Panc1 (cell line): ENCODE measurements around the gene PPP1R9B. TPM values are rescaled to one million over a fixed set of nuclear protein-coding genes. Genes with fewer than 3 reads are reported as not detected.

Source experiments
- ATAC-seq: fragments of 200-7000 bp; cut with Tn5 transposase; 2 replicates; pipeline ENCODE4 v1.9.1; 2020; ENCODE audit warnings: mild to moderate bottlenecking, moderate library complexity
- BruUV-seq: library from RNA; stranded (reverse); fragments of 400-500 nt; replicated peaks from 2 replicates; lab custom pipeline; 2021; lab: Mats Ljungman, UMichigan
- CTCF ChIA-PET: fragments of 300-600 bp; sonication (Branson Sonifier 250); formaldehyde crosslinking; loops from one replicate; lab custom pipeline; 2022; ENCODE audit warnings: antibody characterized with exemption; lab: Charles Lee
- POLR2A ChIA-PET: fragments of 300-600 bp; sonication (Branson Sonifier 250); formaldehyde crosslinking; loops from one replicate; lab custom pipeline; 2022; ENCODE audit warnings: antibody characterized with exemption; lab: Charles Lee
- DNase-seq: peaks from one replicate; pipeline ENCODE4 v3.0.0-alpha.2; 2010; ENCODE audit warnings: low read depth, low spot score
- H3K27ac ChIP-seq: 2 replicates; pipeline ENCODE4 v1.5.1; 2011; ENCODE audit warnings: mild to moderate bottlenecking, low read length, inconsistent platforms
- H3K27me3 ChIP-seq: fragments of 200-500 bp; sonication (Bioruptor generic); 2 replicates; pipeline ENCODE4 v1.6.0; 2014; ENCODE audit warnings: low read length, inconsistent platforms; ENCODE audit not compliant: control insufficient read depth, insufficient read depth
- H3K36me3 ChIP-seq: fragments of 200-500 bp; sonication (Bioruptor generic); 2 replicates; pipeline ENCODE4 v1.5.1; 2014; ENCODE audit warnings: inconsistent platforms, mild to moderate bottlenecking, low read length, moderate library complexity; ENCODE audit not compliant: control insufficient read depth, insufficient read depth
- H3K4me1 ChIP-seq: 2 replicates; pipeline ENCODE4 v1.5.1; 2011; ENCODE audit warnings: inconsistent platforms, mild to moderate bottlenecking, low read length, moderate library complexity; ENCODE audit not compliant: control insufficient read depth, insufficient read depth
- H3K4me3 ChIP-seq, 2 experiments: 2 replicates each; pipeline ENCODE4 v1.5.1; 2011 to 2012; ENCODE audit warnings: low read depth in 2 of 2, low read length in 2 of 2, mild to moderate bottlenecking in 2 of 2, inconsistent platforms in 1 of 2, moderate library complexity in 1 of 2
- H3K9me3 ChIP-seq: fragments of 200-500 bp; sonication (Bioruptor generic); 2 replicates; pipeline ENCODE4 v1.5.1; 2014; ENCODE audit warnings: low read depth, mild to moderate bottlenecking, inconsistent platforms, low read length, moderate library complexity; ENCODE audit not compliant: control insufficient read depth, insufficient read depth
- POLR2AphosphoS5 ChIP-seq: IDR thresholded peaks from 2 replicates; pipeline ENCODE4 v1.6.1; 2012; ENCODE audit warnings: mild to moderate bottlenecking, low read depth, low read length, moderate library complexity
- SIN3A ChIP-seq: IDR thresholded peaks from 2 replicates; pipeline ENCODE4 v1.6.1; 2012; ENCODE audit warnings: low read depth, mild to moderate bottlenecking, low read length, moderate library complexity, borderline replicate concordance; ENCODE audit not compliant: insufficient read depth
- TCF7L2 ChIP-seq: IDR thresholded peaks from 2 replicates; pipeline ENCODE4 v1.6.1; 2011; ENCODE audit warnings: mild to moderate bottlenecking, low read depth, low read length, inconsistent platforms
- in situ Hi-C: cut with HindIII; loops from 2 replicates; pipeline ENCODE4 v1.10.0; 2016; ENCODE audit warnings: low sequenced_read_pairs, low pct_unique_long_range_greater_than_20kb
- intact Hi-C: fragments of 100-400 bp; cut with micrococcal nuclease; formaldehyde crosslinking; loops from one replicate; pipeline ENCODE4 v1.10.0; 2022; ENCODE audit not compliant: unreplicated experiment
- total RNA-seq: library from RNA; stranded (reverse); gene quantifications from one replicate; pipeline ENCODE4 v1.2.1, GENCODE V29; 2021; ENCODE audit not compliant: unreplicated experiment
- TF ChIP-seq, protein P1 (sequence below), 2 experiments: IDR thresholded peaks; 2 replicates each; pipeline ENCODE4 v1.6.1; 2011 to 2012; ENCODE audit warnings: low read depth in 2 of 2, control low read depth in 1 of 2, low read length in 1 of 2, mild to moderate bottlenecking in 1 of 2, moderate library complexity in 1 of 2; ENCODE audit not compliant: insufficient read depth in 1 of 2
- TF ChIP-seq, protein P2 (sequence below): fragments of 450-650 bp; IDR thresholded peaks from 2 replicates; pipeline ENCODE4 v1.5.1; 2017; ENCODE audit warnings: mild to moderate bottlenecking

Gene PPP1R9B
- total RNA-seq, 1 experiment from 2014 or later, result 114 TPM

DNA sequence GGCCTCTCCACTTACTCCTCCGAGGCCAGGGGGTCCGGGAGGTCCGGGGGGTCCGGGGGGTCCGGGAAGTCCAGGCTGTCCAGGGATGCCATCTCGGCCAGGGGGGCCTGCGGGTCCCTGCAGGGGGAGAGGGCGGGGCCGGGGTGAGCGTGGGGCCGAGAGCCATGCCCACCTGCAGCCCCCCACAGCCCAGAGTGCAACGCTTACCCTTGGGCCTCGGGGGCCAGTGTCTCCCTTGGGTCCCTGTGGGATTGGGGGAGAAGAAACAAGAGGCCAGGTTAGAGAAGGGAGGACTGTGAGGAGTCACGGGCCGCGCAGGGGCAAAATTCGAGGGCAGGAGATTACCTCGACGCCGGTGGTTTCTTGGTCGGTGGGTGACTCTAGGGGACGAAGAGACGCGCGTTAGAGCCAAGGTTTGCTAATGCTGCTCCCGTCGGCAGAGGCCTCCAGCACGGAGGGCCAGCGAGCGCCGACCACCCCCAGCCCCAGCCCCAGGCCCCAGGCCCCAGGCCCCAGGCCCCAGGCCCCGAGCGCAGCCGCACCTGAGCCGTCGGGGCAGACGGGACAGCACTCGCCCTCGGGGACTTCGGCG lies 48.8 kb upstream of the PPP1R9B start:
- no peak for TF ChIP-seq POLR2AphosphoS5
- no peak for TF ChIP-seq SIN3A
- TF ChIP-seq TCF7L2, result no peak
- TF ChIP-seq, protein P1, sequence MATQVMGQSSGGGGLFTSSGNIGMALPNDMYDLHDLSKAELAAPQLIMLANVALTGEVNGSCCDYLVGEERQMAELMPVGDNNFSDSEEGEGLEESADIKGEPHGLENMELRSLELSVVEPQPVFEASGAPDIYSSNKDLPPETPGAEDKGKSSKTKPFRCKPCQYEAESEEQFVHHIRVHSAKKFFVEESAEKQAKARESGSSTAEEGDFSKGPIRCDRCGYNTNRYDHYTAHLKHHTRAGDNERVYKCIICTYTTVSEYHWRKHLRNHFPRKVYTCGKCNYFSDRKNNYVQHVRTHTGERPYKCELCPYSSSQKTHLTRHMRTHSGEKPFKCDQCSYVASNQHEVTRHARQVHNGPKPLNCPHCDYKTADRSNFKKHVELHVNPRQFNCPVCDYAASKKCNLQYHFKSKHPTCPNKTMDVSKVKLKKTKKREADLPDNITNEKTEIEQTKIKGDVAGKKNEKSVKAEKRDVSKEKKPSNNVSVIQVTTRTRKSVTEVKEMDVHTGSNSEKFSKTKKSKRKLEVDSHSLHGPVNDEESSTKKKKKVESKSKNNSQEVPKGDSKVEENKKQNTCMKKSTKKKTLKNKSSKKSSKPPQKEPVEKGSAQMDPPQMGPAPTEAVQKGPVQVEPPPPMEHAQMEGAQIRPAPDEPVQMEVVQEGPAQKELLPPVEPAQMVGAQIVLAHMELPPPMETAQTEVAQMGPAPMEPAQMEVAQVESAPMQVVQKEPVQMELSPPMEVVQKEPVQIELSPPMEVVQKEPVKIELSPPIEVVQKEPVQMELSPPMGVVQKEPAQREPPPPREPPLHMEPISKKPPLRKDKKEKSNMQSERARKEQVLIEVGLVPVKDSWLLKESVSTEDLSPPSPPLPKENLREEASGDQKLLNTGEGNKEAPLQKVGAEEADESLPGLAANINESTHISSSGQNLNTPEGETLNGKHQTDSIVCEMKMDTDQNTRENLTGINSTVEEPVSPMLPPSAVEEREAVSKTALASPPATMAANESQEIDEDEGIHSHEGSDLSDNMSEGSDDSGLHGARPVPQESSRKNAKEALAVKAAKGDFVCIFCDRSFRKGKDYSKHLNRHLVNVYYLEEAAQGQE (IDR thresholded peaks at IDR 0.05; ENCODE audit: insufficient read depth in 1 of 2, low read depth in 2 of 2, low read length in 1 of 2), result no peak
- TF ChIP-seq, protein P2, sequence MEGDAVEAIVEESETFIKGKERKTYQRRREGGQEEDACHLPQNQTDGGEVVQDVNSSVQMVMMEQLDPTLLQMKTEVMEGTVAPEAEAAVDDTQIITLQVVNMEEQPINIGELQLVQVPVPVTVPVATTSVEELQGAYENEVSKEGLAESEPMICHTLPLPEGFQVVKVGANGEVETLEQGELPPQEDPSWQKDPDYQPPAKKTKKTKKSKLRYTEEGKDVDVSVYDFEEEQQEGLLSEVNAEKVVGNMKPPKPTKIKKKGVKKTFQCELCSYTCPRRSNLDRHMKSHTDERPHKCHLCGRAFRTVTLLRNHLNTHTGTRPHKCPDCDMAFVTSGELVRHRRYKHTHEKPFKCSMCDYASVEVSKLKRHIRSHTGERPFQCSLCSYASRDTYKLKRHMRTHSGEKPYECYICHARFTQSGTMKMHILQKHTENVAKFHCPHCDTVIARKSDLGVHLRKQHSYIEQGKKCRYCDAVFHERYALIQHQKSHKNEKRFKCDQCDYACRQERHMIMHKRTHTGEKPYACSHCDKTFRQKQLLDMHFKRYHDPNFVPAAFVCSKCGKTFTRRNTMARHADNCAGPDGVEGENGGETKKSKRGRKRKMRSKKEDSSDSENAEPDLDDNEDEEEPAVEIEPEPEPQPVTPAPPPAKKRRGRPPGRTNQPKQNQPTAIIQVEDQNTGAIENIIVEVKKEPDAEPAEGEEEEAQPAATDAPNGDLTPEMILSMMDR, result no peak
- ChIA-PET CTCF (interaction anchor here (0.6 to 3.2 kb wide), 20 partner anchors 11 to 351 kb away, joined by 3 to 47 read pairs (median 8); partner anchors contain the start of gene TMEM92), POLR2A (interaction anchor here (0.6 kb wide), 2 partner anchors 78 to 366 kb away, joined by 3 to 7 read pairs; no protein-coding TSS in a partner anchor)
- Histone ChIP-seq H3K27ac (no peak overlapping the region), H3K4me1 (peaks cover 11% of the 10 kb centered on the region), H3K36me3 (no peaks in the 10 kb centered on the region), H3K27me3 (peaks cover 6% of the 10 kb centered on the region; the same call in 1 of the 2 replicates), H3K4me3 (peak overlapping the region; percentile 54 to 75), H3K9me3 (no peaks in the 10 kb centered on the region)
- intact Hi-C loops (no loop called here), in situ Hi-C loops (no loop called here)
- no peak for DNase-seq
- no TSS peak for BruUV-seq
- no peak for ATAC-seq

DNA sequence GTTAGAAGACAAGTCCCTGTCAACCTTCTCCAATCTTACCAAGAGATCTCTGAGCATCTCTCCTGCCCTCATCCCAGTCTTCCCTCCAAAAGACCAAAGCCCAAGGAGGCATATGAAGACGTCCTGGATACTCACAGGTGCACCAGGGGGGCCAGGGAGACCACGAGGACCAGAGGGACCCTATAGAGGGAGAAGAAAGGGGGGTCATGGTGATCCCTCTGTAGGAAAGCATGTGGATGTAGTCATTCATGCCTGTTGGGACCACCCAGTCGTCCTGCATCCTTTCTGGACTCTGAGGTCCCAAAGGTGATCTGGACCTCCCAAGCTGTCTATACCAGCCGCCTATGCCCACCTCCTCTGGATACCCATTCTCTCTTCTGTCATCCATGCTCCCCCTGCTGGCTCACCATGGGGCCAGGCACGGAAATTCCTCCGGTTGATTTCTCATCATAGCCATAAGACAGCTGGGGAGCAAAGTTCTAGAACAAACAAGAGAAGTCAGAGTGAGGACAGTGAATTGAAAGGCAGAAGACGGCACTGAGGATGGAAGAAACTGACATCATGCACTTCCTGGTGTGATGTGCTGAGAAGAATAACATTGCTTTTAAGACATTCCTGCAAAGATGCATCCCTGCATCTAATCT lies 47.7 kb upstream of the PPP1R9B start:
- Histone ChIP-seq H3K9me3 (no peaks in the 10 kb centered on the region), H3K36me3 (no peaks in the 10 kb centered on the region), H3K27me3 (peaks cover 6% of the 10 kb centered on the region; the same call in 1 of the 2 replicates), H3K4me1 (peaks cover 11% of the 10 kb centered on the region), H3K4me3 (no peak overlapping the region; a peak in 2 of 4 replicates), H3K27ac (no peak overlapping the region)
- ChIA-PET CTCF (interaction anchor here (0.6 to 1.7 kb wide), 8 partner anchors 8 to 174 kb away, joined by 3 to 19 read pairs (median 4); no protein-coding TSS in a partner anchor), POLR2A (no interaction called here)
- DNase-seq (peak; percentile 24), ATAC-seq (peak; percentile 27; the same call in 1 of the 2 replicates)
- intact Hi-C loops (loop anchor here (1.0 kb wide), 1 partner anchor 29 kb away; no protein-coding TSS in a partner anchor), in situ Hi-C loops (no loop called here)
- no peak for TF ChIP-seq TCF7L2
- TF ChIP-seq, protein P2, result peak; percentile 86
- no TSS peak for BruUV-seq
